ENCODE results near the gene SORL1-AS1.

SORL1-AS1 gene

GRCh38 chr11:121461843-121462242 is 9.1 kb upstream of the SORL1-AS1 start:
- no peak for DNase-seq (ENCODE audit: low read depth)
- H3K4me3 ChIP-seq (ENCODE audit: control insufficient read depth, low read depth, low read length), result no peak overlapping the region
- no peak for TF ChIP-seq CTCF (conservative IDR thresholded peaks at IDR 0.05; ENCODE audit: control insufficient read depth, insufficient read depth, low read depth, low read length)

GRCh38 chr11:121460941-121461514 is 8.3 kb upstream of the SORL1-AS1 start:
- TF ChIP-seq CTCF (conservative IDR thresholded peaks at IDR 0.05; ENCODE audit: control insufficient read depth, insufficient read depth, low read depth, low read length), result no peak
- no peak for DNase-seq (ENCODE audit: low read depth)
- no peak overlapping the region for H3K4me3 ChIP-seq (ENCODE audit: control insufficient read depth, low read depth, low read length)

DNA sequence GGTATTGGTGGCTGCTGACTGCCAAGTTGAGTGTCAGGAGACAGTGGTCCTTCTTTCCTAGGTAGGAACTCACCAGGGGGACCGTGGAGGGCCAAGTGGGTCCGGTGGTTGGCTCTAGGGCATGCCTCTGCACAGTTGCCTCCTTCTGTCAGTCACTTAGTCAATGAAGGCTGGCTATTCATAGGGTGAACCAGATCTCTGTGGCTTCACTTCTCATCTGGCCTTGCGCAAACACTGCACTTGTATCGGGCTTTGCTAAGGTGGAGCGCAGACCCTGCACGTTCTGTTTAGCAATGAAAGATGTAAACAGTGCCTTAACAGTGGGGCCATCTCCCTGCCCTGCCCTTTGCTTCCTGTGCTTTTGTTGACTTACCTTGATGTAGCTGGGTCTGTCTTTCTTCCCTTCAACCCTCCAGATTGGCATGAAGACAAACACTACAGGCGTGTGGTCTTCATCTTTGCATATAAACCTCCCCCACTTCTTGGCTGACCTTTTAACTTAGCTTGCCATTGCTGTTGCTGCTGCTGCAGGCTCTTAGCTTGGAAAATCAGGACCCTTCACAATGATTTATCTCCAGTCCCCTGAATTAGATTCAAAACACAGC is 6.7 kb upstream of the SORL1-AS1 start:
- no peak overlapping the region for H3K4me3 ChIP-seq (ENCODE audit: control insufficient read depth, low read depth, low read length)
- no peak for TF ChIP-seq CTCF (conservative IDR thresholded peaks at IDR 0.05; ENCODE audit: control insufficient read depth, insufficient read depth, low read depth, low read length)
- no peak for DNase-seq (ENCODE audit: low read depth)

DNA sequence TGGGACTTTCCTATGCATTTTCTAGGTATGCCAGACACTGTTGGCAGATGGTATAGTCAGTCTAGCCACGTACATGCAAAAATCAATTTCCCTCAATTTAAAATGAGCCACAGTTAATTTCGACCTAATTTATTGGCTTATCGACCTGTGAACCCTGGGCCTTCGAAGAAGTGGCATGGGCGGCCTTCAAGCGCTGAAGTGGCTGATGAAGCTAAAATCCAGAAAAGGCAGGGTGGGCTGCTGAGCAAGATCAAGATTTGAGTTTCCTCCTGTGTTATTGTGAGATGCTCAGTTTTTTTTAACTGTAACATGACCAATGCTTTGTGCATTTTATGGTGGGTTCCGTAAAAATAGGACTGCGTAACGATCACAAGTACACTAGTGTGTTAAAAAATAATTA is 5.8 kb upstream of the SORL1-AS1 start:
- no peak for DNase-seq (ENCODE audit: low read depth)
- H3K4me3 ChIP-seq (ENCODE audit: control insufficient read depth, low read depth, low read length), result no peak overlapping the region
- TF ChIP-seq CTCF (conservative IDR thresholded peaks at IDR 0.05; ENCODE audit: control insufficient read depth, insufficient read depth, low read depth, low read length), result no peak

GRCh38 chr11:121456816-121457431 is 4.2 kb upstream of the SORL1-AS1 start:
- no peak overlapping the region for H3K4me3 ChIP-seq (ENCODE audit: control insufficient read depth, low read depth, low read length)
- no peak for DNase-seq (ENCODE audit: low read depth)
- no peak for TF ChIP-seq CTCF (conservative IDR thresholded peaks at IDR 0.05; ENCODE audit: control insufficient read depth, insufficient read depth, low read depth, low read length)

- no peak overlapping the region for H3K4me3 ChIP-seq (ENCODE audit: control insufficient read depth, low read depth, low read length)
- TF ChIP-seq CTCF (conservative IDR thresholded peaks at IDR 0.05; ENCODE audit: control insufficient read depth, insufficient read depth, low read depth, low read length), result no peak
- DNase-seq (ENCODE audit: low read depth), result no peak
These were observed 3.4 kb upstream of the SORL1-AS1 start for GRCh38 chr11:121456151-121456550.
